SK-N-MC (cell line): ENCODE data around the gene CTNNA3.
"Not testable (repeated sequence)": the region's sequence is repeated elsewhere in the genome, so short reads cannot be mapped to it uniquely, and the experiment has no call there.

ENCODE experiments used
- DNase-seq: peaks from one replicate; pipeline ENCODE4 v3.0.0-alpha.2; 2011; ENCODE audit warnings: low read depth, low spot score
- H3K27ac ChIP-seq: fragments of 200-600 bp; sonication (generic); 2 replicates; pipeline ENCODE4 v1.5.1; 2016; ENCODE audit warnings: mixed run types
- H3K36me3 ChIP-seq: fragments of 200-600 bp; sonication (generic); 2 replicates; pipeline ENCODE4 v1.6.1; 2017; ENCODE audit warnings: antibody characterized with exemption, low read length, mixed read lengths; ENCODE audit not compliant: insufficient read depth
- H3K4me3 ChIP-seq: fragments of 200-600 bp; sonication (generic); 2 replicates; pipeline ENCODE4 v1.5.1; 2016
- H3K9ac ChIP-seq: fragments of 200-600 bp; sonication (generic); 2 replicates; pipeline ENCODE4 v1.8.0; 2017; ENCODE audit warnings: mixed run types, mixed read lengths; ENCODE audit not compliant: insufficient read length
- H3K9me3 ChIP-seq: fragments of 200-600 bp; sonication (generic); 2 replicates; pipeline ENCODE4 v1.6.1; 2017; ENCODE audit warnings: low read depth, mild to moderate bottlenecking, antibody characterized with exemption, low read length, moderate library complexity, mixed read lengths
- EZH2 ChIP-seq: fragments of 200-600 bp; sonication (generic); IDR thresholded peaks from one replicate; pipeline ENCODE4 v1.6.1; 2017; ENCODE audit warnings: antibody characterized with exemption
- FOXP2 ChIP-seq: optimal IDR thresholded peaks from 2 replicates; pipeline ENCODE3; 2011; ENCODE audit warnings: mild to moderate bottlenecking, moderate library complexity; ENCODE audit not compliant: insufficient read depth; ENCODE audit errors: extremely low read length, control extremely low read depth
- POLR2AphosphoS5 ChIP-seq: IDR thresholded peaks from 2 replicates; pipeline ENCODE4 v1.6.1; 2012; ENCODE audit warnings: mild to moderate bottlenecking, low read depth, low read length, borderline replicate concordance

CTNNA3 gene

DNA sequence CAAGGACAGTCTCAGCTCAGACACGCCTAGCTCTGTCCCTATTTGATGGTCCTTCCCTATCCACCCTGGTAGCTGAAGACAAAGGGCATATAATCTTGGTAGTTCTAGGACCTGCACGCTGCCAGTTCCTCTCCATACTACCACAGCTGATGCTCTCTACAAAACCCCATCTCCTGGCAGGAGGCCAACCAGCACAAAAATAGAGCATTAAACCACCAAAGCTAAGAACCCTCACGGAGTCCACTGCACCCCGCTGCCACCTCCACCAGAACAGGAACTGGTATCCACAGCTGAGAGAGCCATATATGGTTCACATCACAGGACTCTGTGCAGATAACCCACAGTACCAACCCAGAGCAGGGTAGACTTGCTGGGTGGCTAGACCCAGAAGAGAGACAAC, 470.8 kb downstream of the CTNNA3 start:
- H3K9me3 ChIP-seq: no peaks in the 10 kb centered on the region
- no peak overlapping the region for H3K4me3 ChIP-seq
- TF ChIP-seq FOXP2 (no peak), POLR2AphosphoS5 (no peak), EZH2 (no peak)

GRCh38 chr10:67224553-67224952, 471.4 kb downstream of the CTNNA3 start:
- Histone ChIP-seq H3K4me3 (no peak overlapping the region), H3K27ac (no peak overlapping the region), H3K9ac (no peak overlapping the region), H3K9me3 (no peaks in the 10 kb centered on the region), H3K36me3 (no peaks in the 10 kb centered on the region)
- no peak for DNase-seq
- TF ChIP-seq FOXP2: no peak
- no peak for TF ChIP-seq EZH2
- no peak for TF ChIP-seq POLR2AphosphoS5

More for the DNA sequence above, 470.8 kb downstream of the CTNNA3 start:
- no peak for DNase-seq
- no peak overlapping the region for H3K9ac ChIP-seq
- H3K27ac ChIP-seq: no peak overlapping the region
- no peaks in the 10 kb centered on the region for H3K36me3 ChIP-seq

GRCh38 chr10:67222934-67223333, 473.1 kb downstream of the CTNNA3 start:
- no peak overlapping the region for H3K4me3 ChIP-seq
- DNase-seq: no peak
- H3K27ac ChIP-seq: no peak overlapping the region
- no peaks in the 10 kb centered on the region for H3K36me3 ChIP-seq
- TF ChIP-seq POLR2AphosphoS5: no peak
- TF ChIP-seq FOXP2: no peak
- TF ChIP-seq EZH2: no peak
- no peak overlapping the region for H3K9ac ChIP-seq
- H3K9me3 ChIP-seq: no peaks in the 10 kb centered on the region

GRCh38 chr10:67221939-67222494, 474.0 kb downstream of the CTNNA3 start:
- H3K4me3 ChIP-seq: no peak overlapping the region
- H3K27ac ChIP-seq: no peak overlapping the region
- H3K9me3 ChIP-seq: no peaks in the 10 kb centered on the region
- no peak for TF ChIP-seq EZH2
- TF ChIP-seq FOXP2: no peak
- TF ChIP-seq POLR2AphosphoS5: no peak
- no peak for DNase-seq
- H3K36me3 ChIP-seq: no peaks in the 10 kb centered on the region
- no peak overlapping the region for H3K9ac ChIP-seq

GRCh38 chr10:67211680-67212079, 484.3 kb downstream of the CTNNA3 start:
- Histone ChIP-seq H3K9me3 (no peaks in the 10 kb centered on the region), H3K36me3 (no peaks in the 10 kb centered on the region), H3K4me3 (no peak overlapping the region), H3K27ac (no peak overlapping the region), H3K9ac (no peak overlapping the region)
- DNase-seq: no peak
- TF ChIP-seq POLR2AphosphoS5 (no peak), EZH2 (no peak), FOXP2 (no peak)

GRCh38 chr10:67207923-67208322, 488.1 kb downstream of the CTNNA3 start:
- DNase-seq, H3K9ac ChIP-seq, H3K27ac ChIP-seq, H3K36me3 ChIP-seq, H3K4me3 ChIP-seq, H3K9me3 ChIP-seq: not testable (repeated sequence)

DNA sequence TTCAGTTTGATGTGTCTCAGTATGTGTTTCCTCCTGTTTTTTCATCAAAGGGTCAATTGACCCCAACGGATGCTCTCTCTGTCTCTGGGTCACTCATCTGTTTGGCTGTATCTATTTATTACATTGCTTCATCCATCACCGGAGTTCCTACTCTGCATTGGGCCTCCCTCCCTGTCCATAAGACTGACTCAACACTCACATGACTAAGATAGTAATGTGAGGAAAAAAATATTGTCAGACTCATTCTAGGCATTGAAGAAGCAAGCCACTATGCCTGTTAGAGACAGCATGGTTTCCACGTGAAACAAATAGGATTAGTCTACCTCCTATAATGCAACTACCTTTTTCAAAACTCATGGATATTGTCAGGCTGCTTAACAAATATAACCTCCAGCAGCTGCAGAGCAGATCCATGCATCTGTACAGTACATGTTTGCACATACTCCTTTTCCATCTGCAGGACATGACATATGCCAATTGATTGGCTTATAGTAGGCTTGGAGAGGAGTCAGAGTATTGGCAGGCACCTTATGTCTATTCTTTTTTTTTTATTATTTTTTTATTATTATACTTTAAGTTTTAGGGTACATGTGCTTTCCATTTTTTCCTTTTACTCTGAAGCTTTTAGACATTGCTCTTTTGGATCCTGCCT, 495.0 kb downstream of the CTNNA3 start:
- DNase-seq: no peak
- H3K4me3 ChIP-seq: no peak overlapping the region
- TF ChIP-seq EZH2: no peak
- TF ChIP-seq POLR2AphosphoS5: no peak
- no peak for TF ChIP-seq FOXP2

GRCh38 chr10:67175354-67175753, 520.6 kb downstream of the CTNNA3 start:
- Histone ChIP-seq H3K27ac (no peak overlapping the region), H3K9ac (no peak overlapping the region), H3K9me3 (no peaks in the 10 kb centered on the region), H3K4me3 (no peak overlapping the region), H3K36me3 (no peaks in the 10 kb centered on the region)
- DNase-seq: no peak
- no peak for TF ChIP-seq POLR2AphosphoS5
- no peak for TF ChIP-seq EZH2
- TF ChIP-seq FOXP2: no peak

More for the DNA sequence above, 495.0 kb downstream of the CTNNA3 start:
- Histone ChIP-seq H3K36me3 (no peaks in the 10 kb centered on the region), H3K9me3 (no peaks in the 10 kb centered on the region), H3K9ac (no peak overlapping the region), H3K27ac (no peak overlapping the region)

GRCh38 chr10:67173787-67174186, 522.2 kb downstream of the CTNNA3 start:
- no peak overlapping the region for H3K27ac ChIP-seq
- H3K9ac ChIP-seq: no peak overlapping the region
- DNase-seq: no peak
- no peak overlapping the region for H3K4me3 ChIP-seq
- no peaks in the 10 kb centered on the region for H3K36me3 ChIP-seq
- H3K9me3 ChIP-seq: no peaks in the 10 kb centered on the region
- no peak for TF ChIP-seq EZH2
